HEK293 (cell line): ENCODE data around the gene UFSP1.

Experiments
- CTCF ChIA-PET: fragments of 350-600 bp; formaldehyde crosslinking; extraction: SDS; loops from one replicate; lab custom pipeline; 2021; ENCODE audit warnings: antibody characterized with exemption; lab: Yijun Ruan, JAX
- POLR2A ChIA-PET: fragments of 300-600 bp; formaldehyde crosslinking; extraction: SDS; loops from one replicate; lab custom pipeline; 2020; ENCODE audit warnings: antibody characterized with exemption, inconsistent platforms; lab: Yijun Ruan, JAX
- H3K27ac ChIP-seq: fragments of 200-500 bp; sonication (Bioruptor generic); 2 replicates; pipeline ENCODE4 v1.5.1; 2014; ENCODE audit warnings: low read depth, low read length, control low read depth, inconsistent platforms; ENCODE audit errors: extremely low read depth
- H3K36me3 ChIP-seq, 2 experiments: fragments of 200-500 bp in 1 of 2; sonication (Bioruptor generic) in 1 of 2; 1 replicate in 1 of 2; 2 replicates in 1 of 2; pipeline ENCODE4 v1.5.1; 2014 to 2017; ENCODE audit warnings: inconsistent platforms in 2 of 2, low read length in 2 of 2; ENCODE audit not compliant: control insufficient read depth in 2 of 2, insufficient read depth in 1 of 2
- H3K4me1 ChIP-seq: fragments of 200-500 bp; sonication (Bioruptor generic); 2 replicates; pipeline ENCODE4 v1.5.1; 2014; ENCODE audit warnings: mild to moderate bottlenecking, low read length, inconsistent platforms; ENCODE audit not compliant: control insufficient read depth, insufficient read depth
- H3K4me3 ChIP-seq: 2 replicates; pipeline ENCODE4 v1.5.1; 2011; ENCODE audit warnings: low read depth, mild to moderate bottlenecking, control low read depth, low read length, moderate library complexity
- H3K9me3 ChIP-seq: fragments of 200-500 bp; sonication (Bioruptor generic); 2 replicates; pipeline ENCODE4 v1.5.1; 2014; ENCODE audit warnings: low read depth, low read length, inconsistent platforms; ENCODE audit not compliant: control insufficient read depth, insufficient read depth
- AEBP2 ChIP-seq: fragments of 450-650 bp; formaldehyde crosslinking; IDR thresholded peaks from 2 replicates; pipeline ENCODE4 v1.5.1; 2016; ENCODE audit warnings: missing biosample characterization, missing genetic modification characterization, borderline replicate concordance
- GLIS1 ChIP-seq: fragments of 450-650 bp; formaldehyde crosslinking; IDR thresholded peaks from 2 replicates; pipeline ENCODE4 v1.5.1; 2016; ENCODE audit warnings: missing biosample characterization, missing genetic modification characterization
- KLF16 ChIP-seq: fragments of 450-650 bp; formaldehyde crosslinking; IDR thresholded peaks from 2 replicates; pipeline ENCODE4 v1.5.1; 2017; ENCODE audit warnings: missing biosample characterization, missing genetic modification characterization
- KLF8 ChIP-seq: fragments of 450-650 bp; formaldehyde crosslinking; IDR thresholded peaks from 2 replicates; pipeline ENCODE4 v1.5.1; 2016; ENCODE audit warnings: missing biosample characterization, missing genetic modification characterization
- MEIS1 ChIP-seq: sonication (generic); formaldehyde crosslinking; IDR thresholded peaks from 2 replicates; pipeline ENCODE4 v1.8.1; 2022; ENCODE audit warnings: missing genetic modification reagents, mild to moderate bottlenecking, borderline replicate concordance
- OVOL3 ChIP-seq: fragments of 450-650 bp; formaldehyde crosslinking; IDR thresholded peaks from 2 replicates; pipeline ENCODE4 v1.5.1; 2016; ENCODE audit warnings: missing biosample characterization, missing genetic modification characterization
- REST ChIP-seq: fragments of 450-650 bp; formaldehyde crosslinking; IDR thresholded peaks from 2 replicates; pipeline ENCODE4 v1.5.1; 2016; ENCODE audit warnings: missing biosample characterization, missing genetic modification characterization
- ZBTB20 ChIP-seq: fragments of 450-650 bp; formaldehyde crosslinking; IDR thresholded peaks from 2 replicates; pipeline ENCODE4 v1.5.1; 2016; ENCODE audit warnings: missing biosample characterization, missing genetic modification characterization
- ZNF121 ChIP-seq: fragments of 450-650 bp; formaldehyde crosslinking; IDR thresholded peaks from 2 replicates; pipeline ENCODE4 v1.5.1; 2016; ENCODE audit warnings: missing biosample characterization, missing genetic modification characterization
- ZNF148 ChIP-seq: fragments of 450-650 bp; formaldehyde crosslinking; IDR thresholded peaks from 2 replicates; pipeline ENCODE4 v1.5.0; 2017; ENCODE audit warnings: missing biosample characterization, missing genetic modification characterization, borderline replicate concordance
- ZNF169 ChIP-seq: fragments of 450-650 bp; formaldehyde crosslinking; IDR thresholded peaks from 2 replicates; pipeline ENCODE4 v1.5.1; 2016; ENCODE audit warnings: missing biosample characterization, missing genetic modification characterization
- ZNF24 ChIP-seq: fragments of 450-650 bp; formaldehyde crosslinking; IDR thresholded peaks from 2 replicates; pipeline ENCODE4 v1.5.1; 2016; ENCODE audit warnings: missing biosample characterization, missing genetic modification characterization
- ZNF555 ChIP-seq: fragments of 450-650 bp; formaldehyde crosslinking; conservative IDR thresholded peaks from 2 replicates; pipeline ENCODE4 v1.5.1; 2017; ENCODE audit warnings: missing biosample characterization, mild to moderate bottlenecking, missing genetic modification characterization, inconsistent platforms
- ZNF600 ChIP-seq: fragments of 450-650 bp; formaldehyde crosslinking; IDR thresholded peaks from 2 replicates; pipeline ENCODE4 v1.5.1; 2016; ENCODE audit warnings: missing biosample characterization, missing genetic modification characterization
- ZNF670 ChIP-seq: fragments of 450-650 bp; formaldehyde crosslinking; IDR thresholded peaks from 2 replicates; pipeline ENCODE4 v1.5.1; 2016; ENCODE audit warnings: missing biosample characterization, missing genetic modification characterization, low read depth
- ZNF747 ChIP-seq: fragments of 450-650 bp; formaldehyde crosslinking; IDR thresholded peaks from 2 replicates; pipeline ENCODE4 v1.5.1; 2016; ENCODE audit warnings: missing biosample characterization, missing genetic modification characterization

Gene UFSP1

GRCh38 chr7:100874577-100875355, 14.7 kb downstream of the UFSP1 start, which contains the start of gene SRRT (continued):
- TF ChIP-seq ZNF24 (tag by site-specific recombination) (peak; percentile 50; the same call in 1 of the 2 replicates), ZNF148 (tag by site-specific recombination) (no peak), REST (peak; percentile 28; the same call in 1 of the 2 replicates), ZNF600 (tag by site-specific recombination) (0 out of 2 replicates have a peak, but pooled peaks have one; percentile 37), KLF16 (tag by site-specific recombination) (peak; percentile 86), KLF8 (peak; percentile 99)
- TF ChIP-seq, all 188 proteins: peak for 66

- Histone ChIP-seq H3K4me3 (peak overlapping the region; percentile 68), H3K9me3 (no peaks in the 10 kb centered on the region)
- CTCF ChIA-PET = no interaction called here
- TF ChIP-seq GLIS1 (tag by site-specific recombination) (peak; percentile 62), ZNF670 (tag by site-specific recombination) (no peak), ZBTB20 (tag by site-specific recombination) (0 out of 2 replicates have a peak, but pooled peaks have one; percentile 11), MEIS1 (CRISPR knock-in tag) (no peak), ZNF121 (tag by site-specific recombination) (0 out of 2 replicates have a peak, but pooled peaks have one; percentile 22), AEBP2 (tag by site-specific recombination) (no peak)
- TF ChIP-seq, all 188 proteins: peak for 3
- Histone ChIP-seq H3K36me3 (peaks cover 42 to 70% of the 10 kb centered on the region in 2 experiments), H3K27ac (peak overlapping the region; percentile 78), H3K4me1 (no peaks in the 10 kb centered on the region)
- POLR2A ChIA-PET = interaction anchor here (0.6 to 8.1 kb wide), 2 partner anchors 13 to 79 kb away, joined by 3 to 198 read pairs; partner anchors contain the start of gene UFSP1
Measured at GRCh38 chr7:100874300-100874576, 15.3 kb downstream of the UFSP1 start.

GRCh38 chr7:100873599-100874299, 15.8 kb downstream of the UFSP1 start:
- Histone ChIP-seq H3K4me1 (no peaks in the 10 kb centered on the region), H3K36me3 (peaks cover 40 to 65% of the 10 kb centered on the region in 2 experiments), H3K4me3 (no peak overlapping the region), H3K27ac (peak overlapping the region; percentile 78), H3K9me3 (no peaks in the 10 kb centered on the region)
- POLR2A ChIA-PET = interaction anchor here (8.1 kb wide), 1 partner anchor 14 kb away, joined by 198 read pairs; the partner anchor contains the start of gene UFSP1
- TF ChIP-seq ZNF121 (tag by site-specific recombination) = peak; percentile 100
- TF ChIP-seq OVOL3 (tag by site-specific recombination) = no peak
- TF ChIP-seq ZNF555 = no peak
- TF ChIP-seq ZNF747 = no peak
- no peak for TF ChIP-seq ZNF169 (tag by site-specific recombination)
- CTCF ChIA-PET = no interaction called here
